ENCODE results near the gene RPS15.

Gene RPS15

DNA sequence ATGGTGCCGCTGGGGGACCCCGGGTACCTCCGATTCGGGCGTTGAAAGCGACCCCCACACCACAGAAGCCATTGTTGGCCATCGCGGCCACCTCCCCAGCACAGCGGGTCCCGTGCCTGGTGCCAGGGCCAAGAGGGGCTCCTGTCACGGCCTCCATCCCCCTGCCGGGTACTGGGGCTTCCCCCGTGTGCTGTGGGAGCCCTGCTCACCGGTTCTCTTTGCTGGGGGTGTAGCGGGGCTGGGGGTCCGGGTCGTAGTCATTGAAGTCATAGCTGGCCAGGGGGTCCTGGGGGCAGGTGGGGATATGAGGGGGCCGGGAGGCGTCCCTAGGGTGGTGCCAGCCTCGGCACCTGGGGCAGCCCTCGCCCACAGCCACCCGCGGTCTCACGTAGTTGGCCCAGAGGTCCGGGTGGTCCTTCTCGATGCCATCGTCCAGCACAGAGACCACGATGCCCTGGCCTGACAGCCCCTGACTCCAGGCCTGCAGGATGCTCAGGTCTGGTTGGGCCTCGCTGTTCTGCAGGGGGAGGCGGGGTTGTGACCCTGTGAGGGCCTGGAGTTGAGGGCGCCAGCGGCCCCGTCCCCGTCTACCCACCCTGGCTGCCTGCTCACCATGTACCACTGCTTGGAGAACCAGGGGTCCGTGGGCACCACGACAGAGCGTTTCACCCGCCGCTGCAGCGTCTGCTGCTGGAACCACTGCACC is 49.5 kb downstream of the RPS15 start:
- DNase-seq (ENCODE audit: low read depth) = no peak

- no peak for DNase-seq (ENCODE audit: low read depth)
These were observed 50.0 kb downstream of the RPS15 start for GRCh38 chr19:1488282-1488601.

- no peak for DNase-seq (ENCODE audit: low read depth)
These were observed 51.5 kb downstream of the RPS15 start for GRCh38 chr19:1489463-1490310.

All from iris pigment epithelial cell (primary cell).